ENCODE results near the gene CDK11B. TPM values are rescaled to one million over a fixed set of nuclear protein-coding genes. Genes with fewer than 3 reads are reported as not detected.
A peak's percentile ranks its signal among the peaks of the same experiment; 100 is the strongest.

The CDK11B gene
- polyA plus RNA-seq, 1 donor, result 39.0 TPM

GRCh38 chr1:1626207-1627141, 32.3 kb downstream of the CDK11B start:
- DNase-seq, result no peak

GRCh38 chr1:1625824-1626206, 33.0 kb downstream of the CDK11B start:
- no peak for DNase-seq

GRCh38 chr1:1625404-1625775, 33.4 kb downstream of the CDK11B start:
- no peak for DNase-seq

- no peak for DNase-seq
These were observed 34.1 kb downstream of the CDK11B start for GRCh38 chr1:1624443-1625403.

GRCh38 chr1:1623631-1624442, 35.0 kb downstream of the CDK11B start:
- DNase-seq, result no peak

GRCh38 chr1:1623181-1623630, 35.6 kb downstream of the CDK11B start:
- no peak for DNase-seq

- no peak for DNase-seq
These were observed 36.1 kb downstream of the CDK11B start for GRCh38 chr1:1622788-1623094.

GRCh38 chr1:1622010-1622787, 36.6 kb downstream of the CDK11B start:
- DNase-seq, result no peak

GRCh38 chr1:1621173-1622009, 37.4 kb downstream of the CDK11B start:
- DNase-seq, result no peak

- no peak for DNase-seq
These were observed 38.2 kb downstream of the CDK11B start for GRCh38 chr1:1620433-1621139.

- DNase-seq, result no peak
These were observed 38.9 kb downstream of the CDK11B start for GRCh38 chr1:1619917-1620361.

- DNase-seq, result no peak
These were observed 40.3 kb downstream of the CDK11B start for GRCh38 chr1:1618396-1619068.

GRCh38 chr1:1617925-1618324, 40.9 kb downstream of the CDK11B start:
- DNase-seq, result no peak

- no peak for DNase-seq
These were observed 41.3 kb downstream of the CDK11B start for GRCh38 chr1:1617516-1617915.

- no peak for DNase-seq
These were observed 42.0 kb downstream of the CDK11B start for GRCh38 chr1:1616838-1617237.

- no peak for DNase-seq
These were observed 42.6 kb downstream of the CDK11B start for GRCh38 chr1:1616045-1616790.

GRCh38 chr1:1615256-1616044, 43.4 kb downstream of the CDK11B start, which contains the start of gene MIB2:
TSS of gene MIB2 (plus strand) at chr1:1615500. CDS start at chr1:1623453, 7,953 bp downstream.
- DNase-seq, result peak; percentile 96

GRCh38 chr1:1614954-1615255, 43.9 kb downstream of the CDK11B start:
- no peak for DNase-seq

Measured in hindlimb muscle (tissue), 1 donor.